Upper lobe of left lung (tissue), 6 donors: ENCODE results near the gene CPAMD8. TPM values are rescaled to one million over a fixed set of nuclear protein-coding genes. Genes with fewer than 3 reads are reported as not detected.

Experiments
- ATAC-seq, 2 donors: fragments of 200-7000 bp; cut with Tn5 transposase; one replicate each; pipeline ENCODE4 v1.9.1; 2022; ENCODE audit warnings: mild to moderate bottlenecking in 2 of 2, moderate library complexity in 2 of 2; ENCODE audit not compliant: low FRiP score in 2 of 2
- DNase-seq, 2 donors: peaks; one replicate each; pipeline ENCODE4 v3.0.0-alpha.2; 2019 to 2020
- H3K27ac ChIP-seq, 4 donors: fragments of 200-600 bp; sonication (generic); one replicate each; pipeline ENCODE4 v1.5.1; 2016 to 2019
- H3K27me3 ChIP-seq, 4 donors: fragments of 200-600 bp; sonication (generic); one replicate each; pipeline ENCODE4 v1.5.1; 2017 to 2019
- H3K36me3 ChIP-seq, 4 donors: fragments of 200-600 bp; sonication (generic); one replicate each; pipeline ENCODE4 v1.5.1; 2016 to 2019
- H3K4me1 ChIP-seq, 4 donors: fragments of 200-600 bp; sonication (generic); one replicate each; pipeline ENCODE4 v1.5.1; 2018 to 2019
- H3K4me3 ChIP-seq, 4 donors: fragments of 200-600 bp; sonication (generic); one replicate each; pipeline ENCODE4 v1.5.1; 2017 to 2019; ENCODE audit warnings: mild to moderate bottlenecking in 2 of 4, moderate library complexity in 1 of 4
- H3K9me3 ChIP-seq, 4 donors: fragments of 200-600 bp; sonication (generic); one replicate each; pipeline ENCODE4 v1.5.1; 2018 to 2019
- EP300 ChIP-seq, 4 donors: sonication (generic); formaldehyde crosslinking; IDR thresholded peaks; one replicate each; pipeline ENCODE4 v1.5.1; 2017; ENCODE audit warnings: antibody characterized with exemption in 4 of 4, control low read depth in 2 of 4
- POLR2A ChIP-seq, 4 donors: fragments of 450-650 bp; IDR thresholded peaks; one replicate each; pipeline ENCODE4 v1.5.1; 2016 to 2017; ENCODE audit warnings: antibody characterized with exemption in 4 of 4, mild to moderate bottlenecking in 2 of 4
- POLR2AphosphoS5 ChIP-seq, 2 donors: sonication (generic); formaldehyde crosslinking; IDR thresholded peaks; one replicate each; pipeline ENCODE4 v1.5.1; 2017; ENCODE audit warnings: antibody characterized with exemption in 2 of 2
- WGBS, 2 donors: methylation state at CpG; one replicate each; pipeline ENCODE4 v1.1.5; 2017 to 2018; 5-methylcytosine and 5-hydroxymethylcytosine counted together
- total RNA-seq, 6 donors: library from RNA; depleted of rRNA in 4 of 6; stranded (reverse); fragments of >200 nt in 4 of 6; gene quantifications; one replicate each; pipeline versions ENCODE4 v1.1.0 to v1.2.1, GENCODE V29; 2016 to 2021
- TF ChIP-seq, protein P1 (sequence below), 6 experiments: fragments of 450-650 bp in 4 of 6; fragments of 200-600 bp in 2 of 6; sonication (generic) in 2 of 6; IDR thresholded peaks; one replicate each; pipeline ENCODE4 v1.5.1; 2016 to 2019; ENCODE audit warnings: antibody characterized with exemption in 6 of 6
- donor health status: DM: no; HTN: no; CAD: no; lungs with moderate emphysema.
- donor health status: DM: no; HTN: yes; CAD: no; lungs with severe emphysema.

The CPAMD8 gene
- total RNA-seq, 6 donors from 2014 or later = 35.8 to 262 (median 61.1) TPM

DNA sequence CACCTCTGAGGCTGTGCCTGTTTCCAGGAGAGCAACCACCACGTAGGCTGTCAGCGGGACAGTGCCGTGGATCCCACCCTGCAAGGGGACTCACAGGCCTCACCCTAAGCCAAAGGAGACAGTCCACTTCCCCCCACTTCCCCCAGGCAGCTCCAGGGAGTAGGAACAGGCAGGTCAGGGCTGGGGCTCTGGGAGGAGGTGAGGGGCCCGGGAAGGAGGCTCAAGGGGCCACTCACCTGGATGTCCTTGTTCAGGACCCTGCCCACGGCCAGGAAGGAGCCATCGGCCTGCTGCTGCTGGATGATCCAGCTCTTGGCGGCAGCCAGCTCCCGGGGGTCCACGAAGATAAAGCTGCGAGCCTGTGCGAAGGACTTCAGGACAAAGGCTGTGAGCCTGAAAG, 112.2 kb downstream of the CPAMD8 start:
- H3K9me3 ChIP-seq = peaks cover 12 to 31% (median 18%) of the 10 kb centered on the region in 4 donors

GRCh38 chr19:16912780-16913179, 113.8 kb downstream of the CPAMD8 start:
- DNase-seq (no peak), ATAC-seq (no peak)
- no peak overlapping the region for H3K27ac ChIP-seq
- TF ChIP-seq POLR2AphosphoS5 (IDR thresholded peaks at IDR 0.05) = no peak
- TF ChIP-seq, protein P1, sequence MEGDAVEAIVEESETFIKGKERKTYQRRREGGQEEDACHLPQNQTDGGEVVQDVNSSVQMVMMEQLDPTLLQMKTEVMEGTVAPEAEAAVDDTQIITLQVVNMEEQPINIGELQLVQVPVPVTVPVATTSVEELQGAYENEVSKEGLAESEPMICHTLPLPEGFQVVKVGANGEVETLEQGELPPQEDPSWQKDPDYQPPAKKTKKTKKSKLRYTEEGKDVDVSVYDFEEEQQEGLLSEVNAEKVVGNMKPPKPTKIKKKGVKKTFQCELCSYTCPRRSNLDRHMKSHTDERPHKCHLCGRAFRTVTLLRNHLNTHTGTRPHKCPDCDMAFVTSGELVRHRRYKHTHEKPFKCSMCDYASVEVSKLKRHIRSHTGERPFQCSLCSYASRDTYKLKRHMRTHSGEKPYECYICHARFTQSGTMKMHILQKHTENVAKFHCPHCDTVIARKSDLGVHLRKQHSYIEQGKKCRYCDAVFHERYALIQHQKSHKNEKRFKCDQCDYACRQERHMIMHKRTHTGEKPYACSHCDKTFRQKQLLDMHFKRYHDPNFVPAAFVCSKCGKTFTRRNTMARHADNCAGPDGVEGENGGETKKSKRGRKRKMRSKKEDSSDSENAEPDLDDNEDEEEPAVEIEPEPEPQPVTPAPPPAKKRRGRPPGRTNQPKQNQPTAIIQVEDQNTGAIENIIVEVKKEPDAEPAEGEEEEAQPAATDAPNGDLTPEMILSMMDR (IDR thresholded peaks at IDR 0.05) = no peak
- no peak for TF ChIP-seq POLR2A (IDR thresholded peaks at IDR 0.05)
- TF ChIP-seq EP300 (IDR thresholded peaks at IDR 0.05) = no peak
- H3K9me3 ChIP-seq = peaks cover 12 to 28% (median 18%) of the 10 kb centered on the region in 4 donors
- H3K4me3 ChIP-seq = no peak overlapping the region
- WGBS, 2 donors = 80 to 89% methylated on average over 4 of the region's 4 CpGs
- no peaks in the 10 kb centered on the region for H3K27me3 ChIP-seq
- H3K36me3 ChIP-seq = peaks cover 0 to 9% (median 2%) of the 10 kb centered on the region in 4 donors
- no peaks in the 10 kb centered on the region for H3K4me1 ChIP-seq

More for the DNA sequence above, 112.2 kb downstream of the CPAMD8 start:
- Histone ChIP-seq H3K27me3 (no peaks in the 10 kb centered on the region), H3K36me3 (peaks cover 0 to 9% (median 2%) of the 10 kb centered on the region in 4 donors), H3K4me1 (no peaks in the 10 kb centered on the region), H3K27ac (no peak overlapping the region), H3K4me3 (no peak overlapping the region)
- ATAC-seq (no peak), DNase-seq (no peak)
- TF ChIP-seq POLR2A (IDR thresholded peaks at IDR 0.05) (no peak), POLR2AphosphoS5 (IDR thresholded peaks at IDR 0.05) (no peak)
- 95 to 97% methylated on average over 8 to 11 of the region's 11 CpGs for WGBS, 2 donors

DNA sequence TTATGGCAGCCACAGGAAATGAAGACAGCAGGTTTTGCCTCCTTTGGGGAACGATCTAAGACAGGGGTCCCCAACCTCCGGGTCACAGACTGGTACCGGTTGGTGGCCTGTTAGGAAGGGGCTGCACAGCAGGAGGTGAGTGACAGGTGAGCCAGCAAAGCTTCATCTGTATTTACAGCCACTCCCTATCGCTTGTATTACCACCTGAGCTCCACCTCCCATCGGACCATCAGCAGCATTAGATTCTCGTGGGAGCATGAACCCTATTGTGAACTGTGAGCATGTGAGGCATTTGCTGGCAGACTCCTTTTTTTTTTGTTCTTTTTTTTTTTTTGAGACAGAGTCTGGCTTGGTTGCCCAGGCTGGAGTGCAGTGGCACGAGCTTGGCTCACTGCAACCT, 115.6 kb downstream of the CPAMD8 start:
- H3K27ac ChIP-seq = no peak overlapping the region
- WGBS, 2 donors = 86 to 89% methylated on average over 7 of the region's 7 CpGs
- ATAC-seq (no peak), DNase-seq (no peak)
- H3K36me3 ChIP-seq = peaks cover 0 to 9% (median 2%) of the 10 kb centered on the region in 4 donors
- H3K9me3 ChIP-seq = peaks cover 12 to 28% (median 18%) of the 10 kb centered on the region in 4 donors
- TF ChIP-seq EP300 (IDR thresholded peaks at IDR 0.05) = no peak
- TF ChIP-seq, protein P1 (IDR thresholded peaks at IDR 0.05) = no peak
- no peak for TF ChIP-seq POLR2A (IDR thresholded peaks at IDR 0.05)
- no peak for TF ChIP-seq POLR2AphosphoS5 (IDR thresholded peaks at IDR 0.05)
- H3K27me3 ChIP-seq = no peaks in the 10 kb centered on the region
- H3K4me3 ChIP-seq = no peak overlapping the region
- no peaks in the 10 kb centered on the region for H3K4me1 ChIP-seq

DNA sequence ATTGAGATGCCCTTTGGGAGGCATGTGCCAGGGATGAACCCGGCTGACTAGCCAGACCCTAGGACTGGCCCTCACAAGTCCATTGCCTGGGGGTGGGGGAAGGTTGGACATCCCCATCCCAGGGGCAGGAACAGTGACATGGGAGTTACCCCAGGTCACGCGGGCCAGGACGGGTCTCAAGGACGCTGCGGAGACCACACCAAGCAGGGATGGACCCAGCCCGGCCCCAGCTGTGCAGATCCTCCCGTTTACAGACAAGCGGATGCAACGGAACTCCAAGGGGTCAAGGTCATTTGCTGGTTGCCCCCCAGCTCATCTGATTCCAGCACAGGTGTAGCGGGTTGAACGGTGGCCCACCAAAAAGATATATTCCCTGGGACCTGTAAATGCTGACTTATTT, 117.9 kb downstream of the CPAMD8 start:
- ATAC-seq (peak in 1 of 2 donors; percentile 36), DNase-seq (no peak)
- Histone ChIP-seq H3K27ac (no peak overlapping the region), H3K9me3 (peaks cover 12 to 17% (median 14%) of the 10 kb centered on the region in 4 donors), H3K4me1 (no peaks in the 10 kb centered on the region), H3K4me3 (no peak overlapping the region), H3K27me3 (no peaks in the 10 kb centered on the region), H3K36me3 (no peaks in the 10 kb centered on the region)
- WGBS, 2 donors = 86 to 93% methylated on average over 3 to 12 of the region's 12 CpGs
- no peak for TF ChIP-seq EP300 (IDR thresholded peaks at IDR 0.05)
- TF ChIP-seq POLR2AphosphoS5 (IDR thresholded peaks at IDR 0.05) = no peak
- no peak for TF ChIP-seq POLR2A (IDR thresholded peaks at IDR 0.05)
- TF ChIP-seq, protein P1 (IDR thresholded peaks at IDR 0.05) = no peak

DNA sequence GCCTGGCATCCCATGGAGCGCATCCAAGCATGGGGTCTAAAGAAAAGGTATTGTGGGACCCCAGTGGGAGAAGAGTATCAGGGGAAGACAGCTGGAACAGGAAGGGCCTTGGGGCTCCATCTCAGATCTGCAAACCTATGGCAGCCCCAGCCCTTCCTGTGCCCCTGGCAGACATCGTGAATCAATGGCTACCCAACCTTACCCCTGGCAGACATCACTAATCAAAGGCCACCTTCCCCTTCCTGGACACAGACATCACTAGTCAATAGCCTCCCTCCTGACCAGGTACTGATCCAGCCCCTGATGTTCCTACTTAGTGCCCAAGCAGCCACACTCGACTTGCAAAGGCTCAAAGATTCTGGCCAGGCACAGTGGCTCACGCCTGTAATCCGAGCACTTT, 122.0 kb downstream of the CPAMD8 start:
- no peak for ATAC-seq
- no peak for DNase-seq
- no peak overlapping the region for H3K27ac ChIP-seq
- no peaks in the 10 kb centered on the region for H3K27me3 ChIP-seq
- no peaks in the 10 kb centered on the region for H3K36me3 ChIP-seq
- 79 to 92% methylated on average over 2 to 4 of the region's 5 CpGs for WGBS, 2 donors
- H3K9me3 ChIP-seq = no peaks in the 10 kb centered on the region
- H3K4me1 ChIP-seq = no peaks in the 10 kb centered on the region
- H3K4me3 ChIP-seq = no peak overlapping the region
- TF ChIP-seq EP300 (IDR thresholded peaks at IDR 0.05) = no peak
- TF ChIP-seq POLR2AphosphoS5 (IDR thresholded peaks at IDR 0.05) = no peak
- TF ChIP-seq, protein P1 (IDR thresholded peaks at IDR 0.05) = no peak
- no peak for TF ChIP-seq POLR2A (IDR thresholded peaks at IDR 0.05)
